GM21825 (cell line): ENCODE measurements around the gene KLHL29.
"Not testable (repeated sequence)": the region's sequence is repeated elsewhere in the genome, so short reads cannot be mapped to it uniquely, and the experiment has no call there.

Experiments
- ATAC-seq: cut with Tn5 transposase; IDR thresholded peaks from one replicate; pipeline ENCODE4 v1.9.1; 2021; ENCODE audit warnings: mild to moderate bottlenecking, moderate library complexity; ENCODE audit not compliant: unreplicated experiment

The KLHL29 gene

GRCh38 chr2:23734416-23734815, 349.4 kb downstream of the KLHL29 start:
- no peak for ATAC-seq

DNA sequence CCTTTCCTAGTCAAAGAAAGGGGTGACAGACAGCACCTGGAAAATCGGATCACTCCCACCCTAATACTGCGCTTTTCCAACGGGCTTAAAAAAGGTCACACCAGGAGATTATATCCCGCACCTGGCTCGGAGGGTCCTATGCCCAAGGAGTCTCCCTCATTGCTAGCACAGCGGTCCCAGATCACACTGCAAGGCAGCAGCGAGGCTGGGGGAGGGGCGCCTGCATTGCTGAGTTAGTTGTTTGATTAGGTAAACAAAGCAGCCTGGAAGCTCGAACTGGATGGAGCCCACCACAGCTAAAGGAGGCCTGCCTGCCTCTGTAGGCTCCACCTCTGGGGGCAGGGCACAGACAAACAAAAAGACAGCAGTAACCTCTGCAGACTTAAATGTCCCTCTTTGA, 351.8 kb downstream of the KLHL29 start:
- not testable (repeated sequence) for ATAC-seq

DNA sequence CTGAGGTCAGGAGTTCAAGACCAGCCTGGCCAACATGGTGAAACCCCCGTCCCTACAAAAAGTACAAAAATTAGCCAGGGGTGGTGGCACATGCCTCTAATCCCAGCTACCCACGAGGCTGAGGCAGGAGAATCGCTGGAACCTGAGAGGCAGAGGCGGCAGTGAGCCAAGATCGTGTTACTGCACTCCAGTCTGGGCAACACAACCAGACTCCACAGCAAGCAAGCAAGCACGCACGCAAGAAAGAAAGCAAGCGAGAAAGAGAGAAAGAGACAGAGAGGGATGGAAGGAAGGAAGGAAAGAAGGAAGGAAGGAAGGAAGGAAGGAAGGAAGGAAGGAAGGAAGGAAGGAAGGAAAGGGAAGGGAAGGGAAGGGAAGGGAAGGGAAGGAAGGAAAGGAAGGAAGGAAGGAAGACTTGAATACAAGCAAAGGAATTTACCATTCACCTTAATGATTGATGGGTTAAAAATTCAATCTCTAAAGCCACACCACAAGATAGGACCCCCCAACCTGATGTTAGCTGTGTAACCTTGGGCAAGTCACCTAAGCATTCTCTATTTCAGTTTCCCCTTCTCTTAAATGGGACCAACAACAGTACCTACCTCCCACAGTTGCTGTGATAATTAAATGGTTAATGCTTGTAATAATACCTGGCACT, 360.2 kb downstream of the KLHL29 start:
- ATAC-seq, result no peak

- ATAC-seq, result peak; percentile 69
Measured at GRCh38 chr2:23745726-23746105, 360.7 kb downstream of the KLHL29 start.

DNA sequence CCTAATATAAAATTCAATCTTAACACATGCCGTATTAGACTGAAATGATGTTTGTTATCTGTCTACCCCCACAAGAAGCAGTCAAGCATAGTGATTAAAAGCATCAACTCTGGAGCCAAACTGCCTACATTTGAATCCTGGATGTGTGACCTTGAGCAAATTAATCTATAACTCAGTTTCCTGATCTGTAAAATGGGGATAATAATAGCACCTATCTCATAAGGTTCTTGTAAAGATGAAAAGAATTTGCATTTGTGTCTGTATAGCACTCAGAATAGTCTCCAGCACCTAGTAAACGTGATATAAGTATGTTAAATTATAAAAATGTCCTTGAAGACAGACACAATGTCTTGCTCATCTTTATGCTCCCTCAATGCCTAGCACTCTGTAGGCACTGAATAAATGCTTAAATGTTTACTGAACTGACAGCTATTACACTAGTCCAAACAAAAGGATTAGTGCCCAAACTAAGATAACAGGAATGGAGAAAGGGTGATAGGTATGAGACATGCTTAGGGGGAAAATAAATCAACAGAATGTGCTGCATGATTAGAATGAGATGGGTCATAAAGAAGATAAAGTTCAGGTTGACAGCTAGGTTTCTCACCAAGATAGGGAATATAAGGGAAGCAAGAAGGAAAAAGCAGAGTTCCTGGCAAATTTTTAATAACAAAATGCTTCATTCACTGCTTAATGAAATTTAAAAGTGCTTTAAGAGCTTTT, 361.3 kb downstream of the KLHL29 start:
- peak; percentile 33 for ATAC-seq

DNA sequence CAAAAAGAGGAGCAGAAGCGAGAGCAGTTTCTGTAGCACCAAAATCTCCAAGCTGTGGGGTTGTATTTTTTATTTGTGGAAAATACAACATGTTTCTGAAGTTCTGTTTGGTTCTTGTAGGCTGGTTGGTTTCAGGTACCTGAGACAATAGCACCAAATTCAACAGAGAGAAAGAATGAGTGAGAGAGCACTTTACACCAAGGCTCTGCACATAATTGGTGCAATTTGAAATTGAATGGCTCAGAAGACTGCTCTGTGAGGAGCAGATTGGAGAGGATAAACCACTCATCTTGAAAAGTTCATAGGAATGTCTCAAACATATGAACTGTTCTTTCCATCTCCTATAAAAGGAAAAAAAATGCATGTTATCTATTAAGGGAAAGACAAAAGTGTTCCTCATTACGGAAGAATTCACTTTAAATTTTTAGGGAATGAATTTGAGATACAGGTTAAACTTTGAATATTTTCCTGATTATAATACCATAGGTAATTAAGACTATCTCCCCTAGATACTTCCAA, 366.8 kb downstream of the KLHL29 start:
- no peak for ATAC-seq

- ATAC-seq, result no peak
Measured at GRCh38 chr2:23753291-23754010, 368.5 kb downstream of the KLHL29 start.

- ATAC-seq, result no peak
Measured at GRCh38 chr2:23754970-23755369, 370.0 kb downstream of the KLHL29 start.

- ATAC-seq, result no peak
Measured at GRCh38 chr2:23756593-23757292, 371.8 kb downstream of the KLHL29 start.

- ATAC-seq, result no peak
Measured at GRCh38 chr2:23757686-23758433, 372.9 kb downstream of the KLHL29 start.
